DOHH2 (cell line): ENCODE results near the gene MALAT1.

Experiments
- H3F3A ChIP-seq: fragments of 200-600 bp; sonication (generic), shearing (Covaris generic); 2 replicates; pipeline ENCODE4 v1.6.0; 2016; ENCODE audit warnings: antibody characterized with exemption, mild to moderate bottlenecking; ENCODE audit not compliant: control insufficient read depth, insufficient read depth
- H3K27ac ChIP-seq: fragments of 200-600 bp; sonication (generic); 2 replicates; pipeline ENCODE4 v1.5.1; 2014; ENCODE audit warnings: low read depth, mild to moderate bottlenecking, low read length, moderate library complexity
- H3K27me3 ChIP-seq: fragments of 200-600 bp; sonication (generic); 2 replicates; pipeline ENCODE4 v1.6.1; 2014; ENCODE audit warnings: mild to moderate bottlenecking, low read length, mixed read lengths; ENCODE audit not compliant: control insufficient read depth
- H3K36me3 ChIP-seq: fragments of 200-600 bp; sonication (generic); 2 replicates; pipeline ENCODE4 v1.6.1; 2014; ENCODE audit warnings: mild to moderate bottlenecking, low read length, moderate library complexity, mixed read lengths; ENCODE audit not compliant: control insufficient read depth
- H3K4me1 ChIP-seq: fragments of 200-600 bp; sonication (generic); 2 replicates; pipeline ENCODE4 v1.6.1; 2014; ENCODE audit warnings: mild to moderate bottlenecking, low read length, mixed read lengths; ENCODE audit not compliant: control insufficient read depth
- H3K4me2 ChIP-seq: fragments of 200-600 bp; sonication (generic); 2 replicates; pipeline ENCODE4 v1.6.0; 2014; ENCODE audit warnings: mild to moderate bottlenecking, low read length, moderate library complexity
- H3K4me3 ChIP-seq: fragments of 200-600 bp; sonication (generic); 2 replicates; pipeline ENCODE4 v1.5.1; 2014; ENCODE audit warnings: mild to moderate bottlenecking, low read length, mixed read lengths
- H3K79me2 ChIP-seq: fragments of 200-600 bp; sonication (generic); 2 replicates; pipeline ENCODE4 v1.6.1; 2014; ENCODE audit warnings: mild to moderate bottlenecking, low read length, mixed read lengths; ENCODE audit not compliant: control insufficient read depth
- H3K9me2 ChIP-seq: fragments of 200-600 bp; sonication (generic); replicated peaks from 2 replicates; pipeline ENCODE4 v1.6.1; 2014; ENCODE audit warnings: mild to moderate bottlenecking, low read length, mixed read lengths; ENCODE audit not compliant: control insufficient read depth
- H3K9me3 ChIP-seq: fragments of 200-600 bp; sonication (generic); 2 replicates; pipeline ENCODE4 v1.6.1; 2014; ENCODE audit warnings: antibody characterized with exemption, low read length, mixed read lengths; ENCODE audit not compliant: control insufficient read depth, insufficient read depth
- H4K20me1 ChIP-seq: fragments of 200-600 bp; sonication (generic); 2 replicates; pipeline ENCODE4 v1.6.0; 2014; ENCODE audit warnings: low read depth, mild to moderate bottlenecking, antibody characterized with exemption, low read length, moderate library complexity; ENCODE audit not compliant: control insufficient read depth, insufficient read depth
- CTCF ChIP-seq: fragments of 200-600 bp; sonication (generic); IDR thresholded peaks from one replicate; pipeline ENCODE4 v1.5.1; 2014; ENCODE audit warnings: antibody characterized with exemption, mild to moderate bottlenecking, low read depth, low read length; ENCODE audit not compliant: poor library complexity, severe bottlenecking
- EZH2phosphoT487 ChIP-seq: fragments of 200-600 bp; sonication (generic); IDR thresholded peaks from 2 replicates; pipeline ENCODE4 v1.6.1; 2017; ENCODE audit warnings: borderline replicate concordance, mild to moderate bottlenecking, antibody characterized with exemption, low read length, moderate library complexity, mixed read lengths

The MALAT1 gene

GRCh38 chr11:65496304-65497140, 2.3 kb upstream of the MALAT1 start:
- H3K27ac ChIP-seq, result peak overlapping the region; percentile 99
- no peaks in the 10 kb centered on the region for H3K27me3 ChIP-seq
- no peak for TF ChIP-seq EZH2phosphoT487
- no peak for TF ChIP-seq CTCF
- peaks cover 65% of the 10 kb centered on the region for H3K4me1 ChIP-seq
- H3K4me3 ChIP-seq, result peak overlapping the region; percentile 68
- H3K36me3 ChIP-seq, result peaks cover 31% of the 10 kb centered on the region
- peak overlapping the region; percentile 80 for H3K4me2 ChIP-seq
- peaks cover 20% of the 10 kb centered on the region; the same call in 1 of the 2 replicates for H4K20me1 ChIP-seq
- H3F3A ChIP-seq, result peaks cover 46% of the 10 kb centered on the region
- H3K9me2 ChIP-seq, result no peaks in the 10 kb centered on the region
- peaks cover 58% of the 10 kb centered on the region for H3K79me2 ChIP-seq
- H3K9me3 ChIP-seq, result no peaks in the 10 kb centered on the region

- TF ChIP-seq EZH2phosphoT487, result no peak
- TF ChIP-seq CTCF, result no peak
- H3K27ac ChIP-seq, result peak overlapping the region; percentile 99
- H4K20me1 ChIP-seq, result peaks cover 29% of the 10 kb centered on the region
- H3K79me2 ChIP-seq, result peaks cover 67% of the 10 kb centered on the region
- peaks cover 40% of the 10 kb centered on the region for H3K36me3 ChIP-seq
- H3K4me3 ChIP-seq, result peak overlapping the region; percentile 85
- H3K4me1 ChIP-seq, result peaks cover 57% of the 10 kb centered on the region
- H3K9me3 ChIP-seq, result no peaks in the 10 kb centered on the region
- H3K9me2 ChIP-seq, result no peaks in the 10 kb centered on the region
- H3K27me3 ChIP-seq, result no peaks in the 10 kb centered on the region
- H3K4me2 ChIP-seq, result peak overlapping the region; percentile 92
- peaks cover 53% of the 10 kb centered on the region for H3F3A ChIP-seq
Observed at GRCh38 chr11:65497141-65498041, 1.5 kb upstream of the MALAT1 start.

GRCh38 chr11:65498042-65498726, 661 bp upstream of the MALAT1 start:
- Histone ChIP-seq H4K20me1 (peaks cover 37% of the 10 kb centered on the region), H3F3A (peaks cover 54% of the 10 kb centered on the region), H3K4me1 (peaks cover 57% of the 10 kb centered on the region), H3K27ac (peak overlapping the region; percentile 99), H3K9me3 (no peaks in the 10 kb centered on the region), H3K4me3 (peak overlapping the region; percentile 85), H3K36me3 (peaks cover 48% of the 10 kb centered on the region), H3K79me2 (peaks cover 75% of the 10 kb centered on the region), H3K27me3 (no peaks in the 10 kb centered on the region), H3K9me2 (no peaks in the 10 kb centered on the region), H3K4me2 (peak overlapping the region; percentile 92)
- TF ChIP-seq CTCF (no peak), EZH2phosphoT487 (no peak)
